Tibial artery (tissue), 4 donors: ENCODE data around the gene CHTF8.

Experiments
- DNase-seq, 2 donors: peaks; one replicate each; pipeline ENCODE4 v3.0.0-alpha.2; 2019
- H3K27ac ChIP-seq, 2 donors: fragments of 200-600 bp; sonication (generic) in 1 of 2; 1 replicate in 1 of 2; 2 replicates in 1 of 2; pipeline ENCODE4 v1.5.1; 2018 to 2019; ENCODE audit warnings: mild to moderate bottlenecking in 1 of 2
- H3K27me3 ChIP-seq, 2 donors: fragments of 200-600 bp; sonication (generic) in 1 of 2; one replicate each; pipeline versions ENCODE4 v1.5.1 to v1.6.0; 2016 to 2019
- H3K36me3 ChIP-seq, 3 donors: fragments of 200-600 bp; sonication (generic) in 2 of 3; one replicate each; pipeline ENCODE4 v1.5.1; 2016 to 2019; ENCODE audit warnings: mild to moderate bottlenecking in 2 of 3
- H3K4me1 ChIP-seq, 4 donors: fragments of 200-600 bp; sonication (generic) in 2 of 4; 1 replicate in 3 of 4; 2 replicates in 1 of 4; pipeline ENCODE4 v1.5.1; 2016 to 2019
- H3K4me3 ChIP-seq, 2 donors: fragments of 200-600 bp; sonication (generic) in 1 of 2; 1 replicate in 1 of 2; 2 replicates in 1 of 2; pipeline ENCODE4 v1.5.1; 2018 to 2019; ENCODE audit warnings: mild to moderate bottlenecking in 2 of 2
- H3K9me3 ChIP-seq, 3 donors: fragments of 200-600 bp; sonication (generic) in 1 of 3; one replicate each; pipeline ENCODE4 v1.5.1; 2016 to 2019
- intact Hi-C: fragments of 100-400 bp; cut with DNase I; formaldehyde crosslinking; loops from one replicate; pipeline ENCODE4 v1.15.0; 2023; ENCODE audit warnings: low total_unique reads
- TF ChIP-seq, protein P1 (sequence below), 2 experiments: fragments of 200-600 bp in 1 of 2; fragments of 450-650 bp in 1 of 2; IDR thresholded peaks; one replicate each; pipeline ENCODE4 v1.5.1; 2017 to 2019; ENCODE audit warnings: antibody characterized with exemption in 2 of 2, mild to moderate bottlenecking in 1 of 2, moderate library complexity in 1 of 2

The CHTF8 gene

GRCh38 chr16:69084289-69084688 is 48.1 kb downstream of the CHTF8 start:
- no peaks in the 10 kb centered on the region for H3K27me3 ChIP-seq
- intact Hi-C loops, result no loop called here
- TF ChIP-seq, protein P1, sequence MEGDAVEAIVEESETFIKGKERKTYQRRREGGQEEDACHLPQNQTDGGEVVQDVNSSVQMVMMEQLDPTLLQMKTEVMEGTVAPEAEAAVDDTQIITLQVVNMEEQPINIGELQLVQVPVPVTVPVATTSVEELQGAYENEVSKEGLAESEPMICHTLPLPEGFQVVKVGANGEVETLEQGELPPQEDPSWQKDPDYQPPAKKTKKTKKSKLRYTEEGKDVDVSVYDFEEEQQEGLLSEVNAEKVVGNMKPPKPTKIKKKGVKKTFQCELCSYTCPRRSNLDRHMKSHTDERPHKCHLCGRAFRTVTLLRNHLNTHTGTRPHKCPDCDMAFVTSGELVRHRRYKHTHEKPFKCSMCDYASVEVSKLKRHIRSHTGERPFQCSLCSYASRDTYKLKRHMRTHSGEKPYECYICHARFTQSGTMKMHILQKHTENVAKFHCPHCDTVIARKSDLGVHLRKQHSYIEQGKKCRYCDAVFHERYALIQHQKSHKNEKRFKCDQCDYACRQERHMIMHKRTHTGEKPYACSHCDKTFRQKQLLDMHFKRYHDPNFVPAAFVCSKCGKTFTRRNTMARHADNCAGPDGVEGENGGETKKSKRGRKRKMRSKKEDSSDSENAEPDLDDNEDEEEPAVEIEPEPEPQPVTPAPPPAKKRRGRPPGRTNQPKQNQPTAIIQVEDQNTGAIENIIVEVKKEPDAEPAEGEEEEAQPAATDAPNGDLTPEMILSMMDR (IDR thresholded peaks at IDR 0.05), result no peak
- DNase-seq, result no peak
- no peak overlapping the region for H3K4me3 ChIP-seq
- H3K36me3 ChIP-seq, result peaks cover 0 to 24% (median 10%) of the 10 kb centered on the region in 3 donors
- H3K9me3 ChIP-seq, result no peaks in the 10 kb centered on the region
- no peak overlapping the region for H3K27ac ChIP-seq
- no peaks in the 10 kb centered on the region for H3K4me1 ChIP-seq

GRCh38 chr16:69083306-69083941 is 49.0 kb downstream of the CHTF8 start:
- no peaks in the 10 kb centered on the region for H3K27me3 ChIP-seq
- intact Hi-C loops, result no loop called here
- DNase-seq, result no peak
- no peak overlapping the region for H3K27ac ChIP-seq
- TF ChIP-seq, protein P1 (IDR thresholded peaks at IDR 0.05), result no peak
- H3K4me3 ChIP-seq, result no peak overlapping the region
- H3K9me3 ChIP-seq, result no peaks in the 10 kb centered on the region
- no peaks in the 10 kb centered on the region for H3K4me1 ChIP-seq
- H3K36me3 ChIP-seq, result peaks cover 0 to 24% (median 10%) of the 10 kb centered on the region in 3 donors

DNA sequence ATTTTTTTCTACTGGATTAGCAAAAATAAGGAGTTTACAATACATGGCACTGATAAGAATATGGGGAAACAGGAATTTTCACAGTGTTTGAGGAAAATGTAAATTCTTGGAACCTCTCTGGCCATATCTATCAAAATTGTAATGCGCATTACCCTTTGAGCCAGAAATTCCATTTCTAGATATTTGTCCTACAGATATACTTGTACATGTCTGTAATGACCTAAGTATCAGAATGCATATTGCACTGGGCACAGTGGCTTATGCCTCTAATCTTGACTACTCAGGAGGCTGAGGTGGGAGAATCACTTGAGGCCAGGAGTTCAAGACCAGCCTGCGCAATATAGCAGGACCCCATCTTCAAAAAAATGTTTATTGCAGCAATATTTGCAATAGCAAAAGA is 52.7 kb downstream of the CHTF8 start:
- H3K4me3 ChIP-seq, result no peak overlapping the region
- intact Hi-C loops, result no loop called here

GRCh38 chr16:69078073-69078472 is 54.3 kb downstream of the CHTF8 start:
- Histone ChIP-seq H3K27me3 (no peaks in the 10 kb centered on the region), H3K27ac (no peak overlapping the region), H3K36me3 (peaks cover 0 to under 1% (median 0%) of the 10 kb centered on the region in 3 donors), H3K9me3 (no peaks in the 10 kb centered on the region), H3K4me1 (no peaks in the 10 kb centered on the region), H3K4me3 (no peak overlapping the region)
- TF ChIP-seq, protein P1 (IDR thresholded peaks at IDR 0.05), result no peak
- intact Hi-C loops, result no loop called here
- no peak for DNase-seq

More for the DNA sequence above, 52.7 kb downstream of the CHTF8 start:
- Histone ChIP-seq H3K27ac (no peak overlapping the region), H3K27me3 (no peaks in the 10 kb centered on the region), H3K9me3 (no peaks in the 10 kb centered on the region), H3K4me1 (no peaks in the 10 kb centered on the region), H3K36me3 (peaks cover 0 to 17% (median 0%) of the 10 kb centered on the region in 3 donors)
- TF ChIP-seq, protein P1 (IDR thresholded peaks at IDR 0.05), result no peak
- no peak for DNase-seq

DNA sequence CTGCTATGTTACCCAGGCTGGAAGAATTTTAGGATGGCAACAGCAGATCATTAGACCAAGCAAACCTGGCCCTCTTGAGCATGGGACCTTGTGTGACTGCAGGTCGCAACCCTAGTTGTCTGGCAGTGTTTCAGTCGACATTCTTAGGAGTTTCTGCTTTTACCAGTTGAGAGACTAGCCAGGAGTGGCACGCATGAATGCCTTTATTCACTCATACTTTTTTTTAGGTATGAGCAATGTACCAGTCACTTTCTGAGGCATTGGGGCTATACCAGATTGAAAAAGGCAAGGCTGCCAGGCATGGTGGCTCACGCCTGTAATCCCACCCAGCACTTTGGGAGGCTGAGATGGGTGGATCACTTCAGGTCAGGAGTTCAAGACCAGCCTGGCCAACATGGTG is 55.1 kb downstream of the CHTF8 start:
- Histone ChIP-seq H3K4me1 (no peaks in the 10 kb centered on the region), H3K27ac (no peak overlapping the region), H3K27me3 (no peaks in the 10 kb centered on the region), H3K4me3 (no peak overlapping the region), H3K36me3 (no peaks in the 10 kb centered on the region), H3K9me3 (no peaks in the 10 kb centered on the region)
- no peak for DNase-seq
- TF ChIP-seq, protein P1 (IDR thresholded peaks at IDR 0.05), result no peak
- intact Hi-C loops, result no loop called here
